ENCODE results near the gene DRD4.

GRCh38 chr11:590997-591396, 46.1 kb upstream of the DRD4 start:
- TF ChIP-seq CTCF (optimal IDR thresholded peaks at IDR 0.05 in 1 of 3, IDR thresholded peaks at IDR 0.05 in 1 of 3, conservative IDR thresholded peaks at IDR 0.05 in 1 of 3; ENCODE audit: extremely low read depth in 1 of 3, insufficient read depth in 2 of 3, low read length in 3 of 3), result no peak
- no peak for TF ChIP-seq EZH2 (IDR thresholded peaks at IDR 0.05; ENCODE audit: low read length)
